ENCODE results near the gene CELSR1.
A peak's percentile ranks its signal among the peaks of the same experiment; 100 is the strongest.

The CELSR1 gene

DNA sequence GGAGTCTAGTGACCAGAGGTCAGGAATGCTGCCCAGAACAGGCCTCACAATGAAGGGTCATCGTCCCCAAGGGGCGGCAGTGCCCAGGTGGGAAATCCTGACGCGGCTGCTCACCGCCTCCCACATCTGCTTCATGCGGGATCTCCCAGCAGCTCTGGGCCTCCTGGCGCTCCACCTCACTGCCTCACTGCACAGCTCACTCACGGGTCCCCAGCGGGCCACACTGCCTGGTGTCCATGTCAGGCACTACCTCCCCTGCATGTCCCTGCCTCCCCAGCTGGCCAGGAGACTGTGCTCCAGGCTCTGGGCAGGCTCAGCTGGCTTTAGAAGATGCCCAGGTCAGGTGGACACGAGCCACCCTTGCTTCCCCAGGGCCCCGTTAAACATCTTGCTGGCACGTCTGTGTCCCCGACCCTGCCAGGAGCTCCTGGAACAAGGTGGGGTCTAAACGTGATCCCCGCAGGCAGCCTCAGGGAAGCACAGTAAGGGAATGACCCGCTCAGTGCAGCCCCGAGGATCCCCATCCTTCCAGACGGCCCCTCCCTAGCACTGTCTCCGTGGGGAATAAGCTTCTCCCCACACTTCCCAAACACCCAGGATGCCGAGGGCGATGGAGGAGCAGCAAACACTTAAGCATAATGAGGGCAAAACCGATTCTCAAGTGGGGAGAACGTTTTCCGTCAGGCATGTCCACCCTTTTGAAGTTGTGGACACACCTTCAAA, 108.7 kb downstream of the CELSR1 start:
- in situ Hi-C loops (cut with HindIII; ENCODE audit: low sequenced_read_pairs) = no loop called here

DNA sequence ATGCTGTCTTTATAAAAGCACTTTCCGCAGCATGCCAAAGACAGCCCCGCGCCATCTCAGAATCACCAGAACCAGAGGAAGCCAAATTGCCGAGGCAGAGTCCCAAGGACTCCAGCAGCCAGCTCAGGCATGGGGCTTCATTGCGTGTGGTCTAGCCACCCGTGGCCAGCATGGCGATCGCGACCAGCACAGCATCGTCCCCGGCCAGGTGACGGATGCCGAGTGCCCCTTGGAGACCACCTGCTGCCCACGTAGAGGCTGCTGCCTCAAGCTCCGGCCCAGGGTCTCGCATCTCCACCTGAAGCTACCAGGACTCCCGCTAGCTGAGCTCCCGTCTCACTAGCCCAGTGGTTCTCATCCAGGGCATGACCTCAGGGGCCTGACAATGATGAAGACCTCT, 109.2 kb downstream of the CELSR1 start:
- DNase-seq (ENCODE audit: low read depth) = no peak
- H3K4me3 ChIP-seq (ENCODE audit: low read depth, low read length) = no peak overlapping the region
- TF ChIP-seq CTCF (IDR thresholded peaks at IDR 0.05; ENCODE audit: low read depth, low read length, missing control alignments) = no peak
- in situ Hi-C loops (cut with HindIII; ENCODE audit: low sequenced_read_pairs) = no loop called here

More for the DNA sequence above, 108.7 kb downstream of the CELSR1 start:
- no peak for TF ChIP-seq CTCF (IDR thresholded peaks at IDR 0.05; ENCODE audit: low read depth, low read length, missing control alignments)
- DNase-seq (ENCODE audit: low read depth) = no peak
- H3K4me3 ChIP-seq (ENCODE audit: low read depth, low read length) = no peak overlapping the region

DNA sequence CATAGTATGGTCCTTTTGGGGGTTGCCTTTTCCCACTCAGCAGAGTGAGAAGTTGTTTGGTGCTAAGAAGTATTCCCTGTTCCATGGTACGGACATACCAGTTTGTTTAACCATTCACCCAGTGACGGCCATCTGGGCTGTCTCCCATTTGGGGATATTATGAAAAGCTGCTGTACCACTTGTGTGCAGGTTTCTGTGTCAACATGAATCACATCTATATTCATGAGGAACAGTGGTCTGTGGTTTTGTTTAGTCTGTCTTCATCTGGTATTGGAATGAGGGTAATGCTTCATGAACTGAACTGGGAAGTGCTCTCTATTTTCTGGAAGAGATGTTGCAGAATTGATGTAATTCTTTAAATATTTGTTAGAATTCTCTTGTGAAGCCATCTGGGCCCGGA, 112.4 kb downstream of the CELSR1 start:
- H3K4me3 ChIP-seq (ENCODE audit: low read depth, low read length) = no peak overlapping the region
- no peak for TF ChIP-seq CTCF (IDR thresholded peaks at IDR 0.05; ENCODE audit: low read depth, low read length, missing control alignments)
- in situ Hi-C loops (cut with HindIII; ENCODE audit: low sequenced_read_pairs) = no loop called here
- DNase-seq (ENCODE audit: low read depth) = peak; percentile 76

DNA sequence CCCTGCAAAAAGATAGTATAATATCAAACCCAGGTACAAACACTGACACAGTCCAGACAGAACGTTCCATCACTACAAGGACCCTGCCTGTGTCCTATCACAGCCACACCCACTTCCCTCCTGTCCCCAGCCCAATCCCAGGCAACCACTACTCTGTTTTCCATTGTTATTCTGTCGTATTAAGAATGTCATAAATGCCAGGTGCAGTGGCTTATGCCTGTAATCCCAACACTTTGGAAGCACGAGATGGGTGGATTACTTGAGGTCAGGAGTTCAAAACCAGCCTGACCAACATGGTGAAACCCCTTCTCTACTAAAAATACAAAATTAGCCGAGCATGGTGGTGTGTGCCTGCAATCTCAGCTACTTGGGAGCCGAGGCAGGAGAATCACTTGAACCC, 112.9 kb downstream of the CELSR1 start:
- H3K4me3 ChIP-seq (ENCODE audit: low read depth, low read length) = no peak overlapping the region
- no peak for TF ChIP-seq CTCF (IDR thresholded peaks at IDR 0.05; ENCODE audit: low read depth, low read length, missing control alignments)
- in situ Hi-C loops (cut with HindIII; ENCODE audit: low sequenced_read_pairs) = no loop called here
- DNase-seq (ENCODE audit: low read depth) = no peak

DNA sequence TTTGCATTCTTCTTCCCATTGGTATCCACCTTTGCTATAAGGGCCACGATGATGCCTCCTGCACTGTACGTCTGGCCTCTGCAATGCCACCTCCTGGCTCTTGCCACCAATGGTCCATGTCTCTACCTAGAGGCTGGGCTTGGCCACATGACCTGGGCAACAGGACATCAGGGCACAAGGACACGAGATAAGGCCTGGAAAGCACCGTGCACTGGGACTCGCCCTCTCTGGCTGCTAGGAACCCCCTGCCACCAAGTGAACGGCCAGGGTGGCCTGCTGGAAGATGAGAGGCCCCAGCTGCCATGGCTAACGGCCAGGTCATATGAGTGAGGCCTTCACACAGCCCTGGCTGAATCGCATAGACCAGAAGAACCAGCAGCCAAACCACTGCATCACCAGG, 114.5 kb downstream of the CELSR1 start:
- TF ChIP-seq CTCF (IDR thresholded peaks at IDR 0.05; ENCODE audit: low read depth, low read length, missing control alignments) = no peak
- in situ Hi-C loops (cut with HindIII; ENCODE audit: low sequenced_read_pairs) = no loop called here
- H3K4me3 ChIP-seq (ENCODE audit: low read depth, low read length) = no peak overlapping the region
- no peak for DNase-seq (ENCODE audit: low read depth)

- no peak for TF ChIP-seq CTCF (IDR thresholded peaks at IDR 0.05; ENCODE audit: low read depth, low read length, missing control alignments)
- in situ Hi-C loops (cut with HindIII; ENCODE audit: low sequenced_read_pairs) = no loop called here
- H3K4me3 ChIP-seq (ENCODE audit: low read depth, low read length) = no peak overlapping the region
- no peak for DNase-seq (ENCODE audit: low read depth)
Measured at GRCh38 chr22:46421267-46421666, 116.2 kb downstream of the CELSR1 start.
